SHP77 (cell line): ENCODE data around the gene GYPA.
"Not testable (repeated sequence)": the region's sequence is repeated elsewhere in the genome, so short reads cannot be mapped to it uniquely, and the experiment has no call there.

ENCODE experiments used
- DNase-seq, 2 experiments: peaks; one replicate each; lab custom pipeline; 2025; lab: John Stamatoyannopoulos, UW

The GYPA gene

GRCh38 chr4:144128709-144129320 lies 11.7 kb downstream of the GYPA start:
- not testable (repeated sequence) for DNase-seq

GRCh38 chr4:144125109-144125508 lies 15.4 kb downstream of the GYPA start:
- not testable (repeated sequence) for DNase-seq

DNA sequence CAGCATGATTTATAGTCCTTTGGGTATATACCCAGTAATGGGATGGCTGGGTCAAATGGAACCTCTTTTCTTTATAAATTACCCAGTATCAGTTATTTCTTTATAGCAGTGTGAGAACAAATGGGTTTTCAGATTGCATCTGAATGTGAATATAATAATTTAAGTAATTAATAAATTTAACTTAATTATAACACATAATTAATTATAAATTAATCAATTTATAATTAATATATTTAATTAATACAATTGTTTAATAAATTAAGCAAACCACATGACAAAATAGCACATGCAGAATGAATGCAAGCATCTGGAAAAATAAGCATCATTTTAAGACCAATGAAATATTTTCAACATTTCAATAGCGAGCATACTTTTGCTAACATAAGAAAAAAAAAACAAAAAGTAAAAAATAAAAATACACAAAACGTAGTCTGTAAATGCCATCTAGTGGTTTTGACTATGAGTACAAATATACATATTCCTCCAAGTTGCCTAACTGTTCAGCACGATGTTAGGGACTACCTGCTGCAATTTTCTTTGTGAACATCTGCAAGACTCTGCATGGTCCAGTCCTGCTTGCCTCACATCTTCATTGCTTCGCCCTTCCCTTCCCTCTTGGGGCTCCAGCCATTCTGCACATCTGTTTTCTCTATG lies 16.4 kb downstream of the GYPA start:
- not testable (repeated sequence) for DNase-seq

- not testable (repeated sequence) for DNase-seq
Measured at GRCh38 chr4:144123269-144123668, 17.2 kb downstream of the GYPA start.

DNA sequence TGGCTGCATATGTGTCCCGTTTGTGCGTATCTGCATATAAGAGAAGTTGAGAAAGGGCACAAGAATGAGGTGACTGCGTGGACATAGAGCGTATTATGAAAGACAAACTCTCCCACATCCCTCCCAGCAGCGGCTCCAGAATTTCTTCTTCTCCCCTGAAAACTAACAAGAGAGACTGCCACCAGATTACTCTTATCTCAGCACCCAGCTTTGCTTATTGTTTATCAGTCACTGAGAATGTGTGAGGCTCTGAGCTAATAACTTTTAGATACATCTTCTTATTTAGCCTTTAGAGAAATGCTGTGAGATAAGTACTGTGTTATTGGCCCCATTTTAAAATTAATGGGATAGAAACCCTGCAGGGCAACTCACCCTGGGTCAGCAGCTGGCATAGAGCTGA lies 20.8 kb downstream of the GYPA start:
- not testable (repeated sequence) for DNase-seq

- DNase-seq, result no peak
Measured at GRCh38 chr4:144115519-144115918, 25.0 kb downstream of the GYPA start.

- no peak for DNase-seq
Measured at GRCh38 chr4:144113546-144113945, 27.0 kb downstream of the GYPA start.

GRCh38 chr4:144104509-144105130 lies 35.9 kb downstream of the GYPA start:
- DNase-seq, result no peak

- DNase-seq, result not testable (repeated sequence)
Measured at GRCh38 chr4:144097776-144098175, 42.7 kb downstream of the GYPA start.

GRCh38 chr4:144093995-144094394 lies 46.5 kb downstream of the GYPA start:
- not testable (repeated sequence) for DNase-seq

- DNase-seq, result not testable (repeated sequence)
Measured at GRCh38 chr4:144091181-144091580, 49.3 kb downstream of the GYPA start.

GRCh38 chr4:144090744-144091143 lies 49.8 kb downstream of the GYPA start:
- DNase-seq, result no peak

DNA sequence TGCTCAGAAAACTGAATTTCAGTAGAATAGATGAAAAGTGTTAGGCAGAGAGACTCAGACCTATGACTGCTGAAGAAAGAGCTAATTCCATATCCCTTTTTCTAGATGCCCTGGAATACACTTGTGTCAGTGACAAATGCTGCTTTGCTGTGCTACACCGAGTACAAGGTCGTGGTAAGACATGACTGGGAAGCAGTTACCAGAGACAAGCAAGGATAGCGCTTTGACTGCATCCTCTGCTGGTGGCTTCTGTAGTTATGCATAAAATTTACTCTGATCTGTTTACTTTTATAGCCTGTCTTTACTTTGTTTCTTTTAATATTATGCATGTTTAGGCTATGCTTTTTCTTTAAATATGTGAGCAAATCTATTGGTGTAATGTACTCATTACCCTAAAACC lies 58.5 kb downstream of the GYPA start:
- not testable (repeated sequence) for DNase-seq

GRCh38 chr4:144080135-144080534 lies 60.4 kb downstream of the GYPA start:
- DNase-seq, result not testable (repeated sequence)

GRCh38 chr4:144078746-144079145 lies 61.8 kb downstream of the GYPA start:
- DNase-seq, result not testable (repeated sequence)

GRCh38 chr4:144061556-144061955 lies 79.0 kb downstream of the GYPA start:
- not testable (repeated sequence) for DNase-seq

DNA sequence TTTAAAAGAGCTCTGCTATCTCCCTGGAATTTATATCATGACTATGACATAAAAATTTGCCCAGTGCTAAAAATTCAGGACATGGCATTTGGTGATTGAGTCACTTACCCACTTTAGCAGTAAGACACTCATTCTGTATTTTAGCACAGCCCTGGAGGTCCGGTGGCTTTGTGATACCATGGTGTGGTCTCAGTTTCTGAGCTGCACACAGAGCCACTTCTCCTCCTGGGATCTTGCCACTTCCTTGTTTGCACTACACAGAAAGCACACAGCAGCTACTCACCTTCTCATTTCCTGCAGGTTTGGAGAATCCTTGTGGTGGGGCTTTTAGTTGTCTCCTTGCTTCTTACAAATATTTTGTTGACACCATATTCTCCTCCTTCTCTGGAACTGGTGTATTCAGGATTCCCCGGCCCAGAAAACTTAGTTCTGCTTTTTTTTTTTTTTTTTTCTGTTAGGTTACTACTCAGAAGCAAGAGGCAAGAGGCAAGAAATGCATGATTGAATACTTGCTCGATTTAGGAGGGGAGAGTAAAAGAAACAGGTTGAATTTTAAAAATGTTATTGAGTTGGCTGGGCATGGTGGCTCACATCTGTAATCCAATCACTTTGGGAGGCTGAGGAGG lies 80.2 kb downstream of the GYPA start:
- not testable (repeated sequence) for DNase-seq
